Activated naive CD8-positive, alpha-beta T cell treated with anti-CD3 and anti-CD28 coated beads for 36 hours (primary cell): ENCODE measurements around the gene FGFBP3. TPM values are rescaled to one million over a fixed set of nuclear protein-coding genes. Genes with fewer than 3 reads are reported as not detected.
A peak's percentile ranks its signal among the peaks of the same experiment; 100 is the strongest.
"Not testable (repeated sequence)": the region's sequence is repeated elsewhere in the genome, so short reads cannot be mapped to it uniquely, and the experiment has no call there.

ENCODE experiments used
- DNase-seq: peaks from one replicate; pipeline ENCODE4 v3.0.0; 2021
- H3K27ac Mint-ChIP-seq: one replicate; pipeline ENCODE4 v1.8.0; 2022; ENCODE audit warnings: mild to moderate bottlenecking, moderate library complexity, mixed read lengths
- H3K27me3 Mint-ChIP-seq: one replicate; pipeline ENCODE4 v1.8.0; 2022; ENCODE audit warnings: mild to moderate bottlenecking, mixed read lengths
- H3K36me3 Mint-ChIP-seq: one replicate; pipeline ENCODE4 v1.8.0; 2021; ENCODE audit warnings: mild to moderate bottlenecking, mixed read lengths
- H3K4me1 Mint-ChIP-seq: one replicate; pipeline ENCODE4 v1.8.0; 2021; ENCODE audit warnings: mixed read lengths
- H3K4me3 Mint-ChIP-seq: one replicate; pipeline ENCODE4 v1.8.0; 2022; ENCODE audit warnings: mild to moderate bottlenecking, moderate library complexity, mixed read lengths
- H3K9me3 Mint-ChIP-seq: one replicate; pipeline ENCODE4 v1.8.0; 2022; ENCODE audit warnings: mixed read lengths
- total RNA-seq, 2 experiments: library from RNA; stranded (reverse); gene quantifications; one replicate each; pipeline ENCODE4 v1.2.3, GENCODE V29; 2021

The FGFBP3 gene
- total RNA-seq, 2 experiments from 2014 or later: 3.6 to 3.9 TPM

DNA sequence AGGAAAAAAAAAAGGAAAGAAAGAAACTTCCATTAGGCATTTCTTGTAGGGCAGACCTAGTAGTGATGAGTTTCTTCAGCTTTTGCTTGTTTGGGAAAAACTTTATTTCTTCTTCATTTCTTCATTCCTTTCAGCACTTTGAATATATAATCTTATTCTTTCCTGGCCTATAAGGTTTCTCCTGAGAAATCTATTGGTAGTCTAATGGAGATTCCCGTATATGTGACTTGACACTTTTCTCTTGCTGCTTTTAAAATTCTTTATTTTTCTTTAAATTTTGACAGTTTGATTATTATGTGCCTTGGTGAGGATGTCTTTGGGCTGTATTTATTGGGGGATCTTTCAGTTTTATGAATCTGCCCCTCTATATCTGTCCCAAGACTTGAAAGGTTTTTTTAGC, 10.4 kb upstream of the FGFBP3 start:
- Mint-ChIP-seq H3K36me3 (no peaks in the 10 kb centered on the region), H3K4me3 (no peak overlapping the region), H3K9me3 (peaks cover 1% of the 10 kb centered on the region), H3K27me3 (peaks cover 34% of the 10 kb centered on the region), H3K4me1 (peaks cover 11% of the 10 kb centered on the region), H3K27ac (no peak overlapping the region)
- no peak for DNase-seq

- Mint-ChIP-seq H3K9me3 (no peaks in the 10 kb centered on the region), H3K4me1 (peaks cover 26% of the 10 kb centered on the region), H3K27me3 (peaks cover 24% of the 10 kb centered on the region), H3K36me3 (peaks cover 10% of the 10 kb centered on the region), H3K27ac (no peak overlapping the region), H3K4me3 (no peak overlapping the region)
- no peak for DNase-seq
Measured at GRCh38 chr10:91910467-91910866, 1.2 kb upstream of the FGFBP3 start.

GRCh38 chr10:91908337-91909116, 759 bp downstream of the FGFBP3 start:
- H3K9me3 Mint-ChIP-seq: no peaks in the 10 kb centered on the region
- peaks cover 26% of the 10 kb centered on the region for H3K4me1 Mint-ChIP-seq
- H3K27me3 Mint-ChIP-seq: peaks cover 7% of the 10 kb centered on the region
- H3K4me3 Mint-ChIP-seq: peak overlapping the region; percentile 88
- peak; percentile 80 for DNase-seq
- peak overlapping the region; percentile 90 for H3K27ac Mint-ChIP-seq
- peaks cover 16% of the 10 kb centered on the region for H3K36me3 Mint-ChIP-seq

- peak overlapping the region; percentile 88 for H3K27ac Mint-ChIP-seq
- DNase-seq: no peak
- H3K4me3 Mint-ChIP-seq: peak overlapping the region; percentile 88
Measured at GRCh38 chr10:91907914-91908336, 1.4 kb downstream of the FGFBP3 start.

GRCh38 chr10:91907033-91907594, 2.2 kb downstream of the FGFBP3 start:
- peaks cover 16% of the 10 kb centered on the region for H3K36me3 Mint-ChIP-seq
- DNase-seq: no peak
- no peak overlapping the region for H3K27ac Mint-ChIP-seq
- peaks cover 27% of the 10 kb centered on the region for H3K4me1 Mint-ChIP-seq
- H3K9me3 Mint-ChIP-seq: no peaks in the 10 kb centered on the region
- H3K27me3 Mint-ChIP-seq: no peaks in the 10 kb centered on the region
- peak overlapping the region; percentile 88 for H3K4me3 Mint-ChIP-seq

More at GRCh38 chr10:91907914-91908336, 1.4 kb downstream of the FGFBP3 start:
- H3K36me3 Mint-ChIP-seq: peaks cover 16% of the 10 kb centered on the region
- no peaks in the 10 kb centered on the region for H3K9me3 Mint-ChIP-seq
- H3K4me1 Mint-ChIP-seq: peaks cover 23% of the 10 kb centered on the region
- H3K27me3 Mint-ChIP-seq: peaks cover 2% of the 10 kb centered on the region

DNA sequence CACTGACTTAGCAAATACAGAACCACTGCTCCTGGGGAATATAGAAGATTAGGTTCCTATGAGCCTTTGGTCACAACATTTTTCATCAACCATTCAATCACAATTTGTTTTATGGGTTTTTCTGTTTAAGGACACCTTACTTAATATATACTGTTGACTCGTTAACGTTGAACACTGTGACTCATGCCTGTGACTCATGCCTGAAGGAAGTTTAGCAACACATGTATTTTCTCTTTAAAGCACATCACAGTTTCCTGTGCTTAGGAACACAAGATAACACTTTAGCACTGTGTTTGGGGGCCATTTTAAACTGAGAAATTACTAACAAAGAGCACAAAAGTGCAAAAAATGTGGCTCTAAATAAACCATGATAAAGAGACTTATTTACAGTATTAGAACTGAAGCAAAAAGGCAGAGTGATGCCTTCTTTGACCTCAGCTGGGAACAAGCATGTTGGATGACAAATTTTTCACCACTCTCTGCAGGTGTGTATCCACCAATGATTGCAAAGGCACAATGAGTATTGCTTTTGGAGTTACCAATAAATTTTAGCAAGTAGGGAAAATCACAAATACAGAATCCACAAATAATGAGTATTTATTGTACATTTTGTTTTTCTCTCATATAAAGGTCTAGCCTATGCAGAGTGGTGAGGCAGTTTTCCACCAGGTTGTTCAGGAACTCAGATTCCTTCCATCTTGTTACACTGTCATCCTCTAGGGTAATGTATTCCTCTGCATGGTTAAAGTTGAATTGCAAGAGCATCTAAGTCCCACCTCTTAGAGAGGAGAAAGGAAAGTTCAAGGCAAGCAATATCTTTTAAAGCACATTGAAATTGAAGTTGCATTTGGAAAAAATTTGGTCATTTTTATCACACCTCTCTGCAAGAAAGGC, 7.3 kb downstream of the FGFBP3 start:
- Mint-ChIP-seq H3K36me3 (peaks cover 10% of the 10 kb centered on the region), H3K4me3 (no peak overlapping the region), H3K9me3 (no peaks in the 10 kb centered on the region), H3K27me3 (peaks cover 9% of the 10 kb centered on the region), H3K4me1 (peaks cover 22% of the 10 kb centered on the region), H3K27ac (peak overlapping the region; percentile 80)
- peak; percentile 35 for DNase-seq

DNA sequence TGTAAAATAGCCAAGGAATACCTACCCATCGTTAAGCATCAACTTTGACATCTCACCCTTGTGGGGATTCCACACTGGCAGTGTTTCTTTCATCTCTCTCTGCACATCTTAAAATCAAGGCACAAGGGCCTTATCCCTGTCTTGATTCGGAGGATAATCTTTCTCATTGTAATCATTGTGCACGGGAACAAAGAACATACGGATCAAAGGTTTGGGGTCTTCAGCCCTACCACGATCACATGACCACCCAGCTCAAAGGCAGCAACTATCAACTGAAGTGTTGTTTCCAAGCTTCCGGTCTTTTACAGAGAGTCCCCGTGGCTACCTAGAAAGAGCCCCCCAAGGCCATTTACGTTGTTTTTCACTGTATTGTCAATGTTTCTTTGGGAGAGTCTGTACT, 11.9 kb downstream of the FGFBP3 start:
- H3K27ac Mint-ChIP-seq: no peak overlapping the region
- peaks cover 14% of the 10 kb centered on the region for H3K4me1 Mint-ChIP-seq
- no peaks in the 10 kb centered on the region for H3K9me3 Mint-ChIP-seq
- H3K27me3 Mint-ChIP-seq: peaks cover 11% of the 10 kb centered on the region
- H3K4me3 Mint-ChIP-seq: no peak overlapping the region
- no peaks in the 10 kb centered on the region for H3K36me3 Mint-ChIP-seq
- no peak for DNase-seq

DNA sequence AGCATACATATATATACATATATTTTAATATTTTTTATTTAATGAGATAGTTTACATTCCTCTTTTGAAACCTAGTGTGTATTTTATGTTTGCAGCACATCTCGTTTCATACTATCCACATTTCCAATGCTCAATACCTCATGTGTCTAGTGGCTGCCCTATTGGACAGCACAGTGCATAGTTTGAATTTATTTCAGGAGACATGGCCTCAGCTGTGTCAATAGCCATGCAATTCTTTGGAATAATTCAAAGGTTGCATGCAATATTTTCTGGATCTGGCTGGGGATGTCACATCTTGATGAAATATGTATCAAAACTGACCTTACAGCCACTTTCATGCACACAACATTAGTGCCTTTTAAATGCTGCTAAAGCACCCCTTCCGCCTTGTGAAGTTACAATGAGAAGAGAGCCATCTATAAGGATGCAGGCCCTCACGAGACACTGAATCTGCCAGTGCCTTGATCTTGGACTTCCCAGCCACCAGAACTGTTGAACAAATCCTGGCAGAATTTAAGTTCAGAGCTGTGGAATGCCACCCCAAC, 13.0 kb downstream of the FGFBP3 start:
- no peak overlapping the region for H3K4me3 Mint-ChIP-seq
- peaks cover 14% of the 10 kb centered on the region for H3K27me3 Mint-ChIP-seq
- H3K36me3 Mint-ChIP-seq: no peaks in the 10 kb centered on the region
- H3K4me1 Mint-ChIP-seq: peaks cover 2% of the 10 kb centered on the region
- no peak for DNase-seq
- H3K9me3 Mint-ChIP-seq: no peaks in the 10 kb centered on the region
- H3K27ac Mint-ChIP-seq: no peak overlapping the region

- not testable (repeated sequence) for H3K27ac Mint-ChIP-seq, H3K9me3 Mint-ChIP-seq, H3K4me1 Mint-ChIP-seq, H3K36me3 Mint-ChIP-seq, DNase-seq, H3K4me3 Mint-ChIP-seq
- H3K27me3 Mint-ChIP-seq: peaks cover 28% of the 10 kb centered on the region
Measured at GRCh38 chr10:91894261-91894685, 15.0 kb downstream of the FGFBP3 start.

DNA sequence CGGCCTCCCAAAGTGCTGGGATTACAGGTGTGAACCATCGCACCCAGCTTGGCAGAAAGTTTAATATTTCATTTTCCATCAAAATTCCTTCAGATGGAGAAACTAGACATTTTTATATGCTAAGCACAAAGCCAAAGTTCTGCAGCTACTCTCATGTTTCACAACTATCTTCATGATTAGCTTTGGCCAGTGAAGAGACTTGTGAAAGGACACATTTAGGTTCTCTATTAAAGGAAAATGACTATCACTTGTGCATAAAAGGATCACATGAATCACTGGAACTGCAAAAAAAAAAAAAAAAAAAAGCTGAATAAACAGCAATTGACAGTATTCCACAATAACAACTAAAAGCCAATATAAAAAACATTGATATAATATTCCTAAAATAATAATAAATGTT, 16.2 kb downstream of the FGFBP3 start:
- Mint-ChIP-seq H3K4me1 (peaks cover 3% of the 10 kb centered on the region), H3K9me3 (no peaks in the 10 kb centered on the region), H3K4me3 (no peak overlapping the region), H3K27ac (no peak overlapping the region), H3K27me3 (peaks cover 30% of the 10 kb centered on the region), H3K36me3 (no peaks in the 10 kb centered on the region)
- no peak for DNase-seq

GRCh38 chr10:91891125-91892001, 17.9 kb downstream of the FGFBP3 start:
- Mint-ChIP-seq H3K4me1 (peaks cover 9% of the 10 kb centered on the region), H3K27ac (no peak overlapping the region), H3K4me3 (no peak overlapping the region), H3K27me3 (peaks cover 25% of the 10 kb centered on the region), H3K36me3 (no peaks in the 10 kb centered on the region), H3K9me3 (no peaks in the 10 kb centered on the region)
- no peak for DNase-seq

- peaks cover 25% of the 10 kb centered on the region for H3K27me3 Mint-ChIP-seq
- H3K27ac Mint-ChIP-seq: peak overlapping the region; percentile 62
- peak overlapping the region; percentile 76 for H3K4me3 Mint-ChIP-seq
- peak; percentile 31 for DNase-seq
- no peaks in the 10 kb centered on the region for H3K9me3 Mint-ChIP-seq
- no peaks in the 10 kb centered on the region for H3K36me3 Mint-ChIP-seq
- H3K4me1 Mint-ChIP-seq: peaks cover 9% of the 10 kb centered on the region
Measured at GRCh38 chr10:91887272-91888076, 21.8 kb downstream of the FGFBP3 start.

DNA sequence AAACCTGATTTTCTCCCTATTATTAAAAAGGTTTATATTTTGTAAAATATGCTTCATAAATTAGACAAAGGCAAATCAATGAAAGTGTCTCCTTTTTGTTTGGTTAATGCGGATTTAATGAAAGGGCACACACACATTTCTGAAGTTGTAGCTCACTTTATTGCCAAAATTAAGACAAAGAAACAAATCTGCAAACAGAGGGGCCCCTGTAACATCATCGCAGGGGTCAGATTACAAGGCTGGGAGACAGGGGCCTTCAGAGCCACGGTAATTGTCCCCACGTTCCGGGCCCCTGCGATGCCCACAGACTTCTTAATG, 22.4 kb downstream of the FGFBP3 start:
- Mint-ChIP-seq H3K4me3 (peak overlapping the region; percentile 76), H3K9me3 (no peaks in the 10 kb centered on the region), H3K27ac (no peak overlapping the region), H3K36me3 (no peaks in the 10 kb centered on the region), H3K27me3 (peaks cover 25% of the 10 kb centered on the region), H3K4me1 (peaks cover 9% of the 10 kb centered on the region)
- DNase-seq: no peak
